ENCODE results near the gene MACROD2.

GRCh38 chr20:15447549-15447948 lies 1452.2 kb downstream of the MACROD2 start:
- TF ChIP-seq YY1 (IDR thresholded peaks at IDR 0.05; ENCODE audit: insufficient read depth, insufficient read length) (no peak), ZNF274 (IDR thresholded peaks at IDR 0.05; ENCODE audit: low read depth, low read length) (no peak)
